GM12878 (cell line): ENCODE measurements around the gene BNC2. TPM values are rescaled to one million over a fixed set of nuclear protein-coding genes. Genes with fewer than 3 reads are reported as not detected.

Experiments
- CEBPB ChIP-seq, 2 experiments: fragments of 150-350 bp in 1 of 2; IDR thresholded peaks; 2 replicates each; pipeline ENCODE4 v1.6.1; 2012 to 2014; ENCODE audit warnings: low read depth in 2 of 2, low read length in 2 of 2, borderline replicate concordance in 1 of 2, inconsistent platforms in 1 of 2
- E4F1 ChIP-seq: fragments of 450-650 bp; IDR thresholded peaks from 2 replicates; pipeline ENCODE4 v1.6.1; 2018; ENCODE audit warnings: borderline replicate concordance, mild to moderate bottlenecking; ENCODE audit not compliant: partially characterized antibody
- EGR1 ChIP-seq, 2 experiments: IDR thresholded peaks; 1 replicate in 1 of 2; 2 replicates in 1 of 2; pipeline ENCODE4 v1.6.1; 2011 to 2012; ENCODE audit warnings: low read depth in 2 of 2, low read length in 2 of 2, borderline replicate concordance in 1 of 2, mild to moderate bottlenecking in 1 of 2, moderate library complexity in 1 of 2
- FOXK2 ChIP-seq: fragments of 450-650 bp; IDR thresholded peaks from 2 replicates; pipeline ENCODE4 v1.6.1; 2017; ENCODE audit warnings: mild to moderate bottlenecking, moderate library complexity
- HDAC6 ChIP-seq: fragments of 200-600 bp; sonication (generic); IDR thresholded peaks from one replicate; pipeline ENCODE4 v1.8.0; 2017; ENCODE audit warnings: antibody characterized with exemption; ENCODE audit not compliant: unreplicated experiment
- MXI1 ChIP-seq: fragments of 150-350 bp; IDR thresholded peaks from 2 replicates; pipeline ENCODE4 v1.6.1; 2011; ENCODE audit warnings: low read depth, mild to moderate bottlenecking, inconsistent platforms, low read length, improper control_type of control experiment
- NBN ChIP-seq: fragments of 450-650 bp; IDR thresholded peaks from 2 replicates; pipeline ENCODE4 v1.6.1; 2016
- RCOR1 ChIP-seq: conservative IDR thresholded peaks from 2 replicates; pipeline ENCODE4 v1.6.1; 2012; ENCODE audit warnings: low read depth, low read length, improper control_type of control experiment
- REST ChIP-seq: IDR thresholded peaks from 2 replicates; pipeline ENCODE4 v1.6.1; 2012; ENCODE audit warnings: mild to moderate bottlenecking, low read depth, low read length
- RUNX3 ChIP-seq: IDR thresholded peaks from 2 replicates; pipeline ENCODE4 v1.6.1; 2012; ENCODE audit warnings: low read length, inconsistent platforms
- polyA plus RNA-seq, 11 experiments: library from polyadenylated mRNA; depleted of rRNA in 4 of 11; unstranded in 6 of 11; stranded (reverse) in 5 of 11; fragments of >200 nt; fragmentation: Nextera tagmentation in 4 of 11; fragmentation: Illumina TruSeq in 1 of 11; extraction: Ambion mirVana in 4 of 11; extraction: Trizol in 1 of 11; gene quantifications; 1 replicate in 1 of 11; 2 replicates in 10 of 11; pipeline versions ENCODE4 v1.2.1 to v1.2.3, GENCODE V29; 2011 to 2016; ENCODE audit warnings: inconsistent platforms in 2 of 11, missing spikeins in 2 of 11, low read depth in 1 of 11
- total RNA-seq, 4 experiments: library from RNA; depleted of rRNA in 3 of 4; stranded (reverse); fragments of >200 nt in 3 of 4; fragmentation: Illumina TruSeq in 1 of 4; extraction: Trizol in 1 of 4; gene quantifications; 2 replicates each; pipeline versions ENCODE4 v1.2.1 to v1.2.3, GENCODE V29; 2013 to 2021

The BNC2 gene
- total and polyA plus RNA-seq, 10 of the 15 experiments (the other 5 are each of a cell fraction or from before 2014, with no cell fraction given) = 0.05 to 14.5 (median 0.26) TPM

- TF ChIP-seq E4F1 = no peak
- no peak for TF ChIP-seq RUNX3
- no peak for TF ChIP-seq NBN
- TF ChIP-seq MXI1 = no peak
- no peak for TF ChIP-seq FOXK2
- no peak for TF ChIP-seq HDAC6
- no peak for TF ChIP-seq RCOR1
- no peak for TF ChIP-seq EGR1 (IDR thresholded peaks at IDR 0.05; ENCODE audit: borderline replicate concordance in 1 of 2, low read depth in 2 of 2, low read length in 2 of 2)
- no peak for TF ChIP-seq CEBPB (IDR thresholded peaks at IDR 0.05; ENCODE audit: borderline replicate concordance in 1 of 2, low read depth in 2 of 2, low read length in 2 of 2)
- no peak for TF ChIP-seq REST
- TF ChIP-seq, all 136 proteins: peak for 0
These were observed 145.4 kb downstream of the BNC2 start (continued) for GRCh38 chr9:16725066-16725465.
